ENCODE results near the gene CHI3L2.

CHI3L2 gene, protein sequence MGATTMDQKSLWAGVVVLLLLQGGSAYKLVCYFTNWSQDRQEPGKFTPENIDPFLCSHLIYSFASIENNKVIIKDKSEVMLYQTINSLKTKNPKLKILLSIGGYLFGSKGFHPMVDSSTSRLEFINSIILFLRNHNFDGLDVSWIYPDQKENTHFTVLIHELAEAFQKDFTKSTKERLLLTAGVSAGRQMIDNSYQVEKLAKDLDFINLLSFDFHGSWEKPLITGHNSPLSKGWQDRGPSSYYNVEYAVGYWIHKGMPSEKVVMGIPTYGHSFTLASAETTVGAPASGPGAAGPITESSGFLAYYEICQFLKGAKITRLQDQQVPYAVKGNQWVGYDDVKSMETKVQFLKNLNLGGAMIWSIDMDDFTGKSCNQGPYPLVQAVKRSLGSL

GRCh38 chr1:111227434-111227833 lies at the start of gene CHI3L2:
Gene CHI3L2 (plus strand): TSS chr1:111227713. CDS start chr1:111227730, 17 bp downstream.
- DNase-seq (ENCODE audit: low read depth in 1 of 2, low spot score in 1 of 2), result no peak

DNA sequence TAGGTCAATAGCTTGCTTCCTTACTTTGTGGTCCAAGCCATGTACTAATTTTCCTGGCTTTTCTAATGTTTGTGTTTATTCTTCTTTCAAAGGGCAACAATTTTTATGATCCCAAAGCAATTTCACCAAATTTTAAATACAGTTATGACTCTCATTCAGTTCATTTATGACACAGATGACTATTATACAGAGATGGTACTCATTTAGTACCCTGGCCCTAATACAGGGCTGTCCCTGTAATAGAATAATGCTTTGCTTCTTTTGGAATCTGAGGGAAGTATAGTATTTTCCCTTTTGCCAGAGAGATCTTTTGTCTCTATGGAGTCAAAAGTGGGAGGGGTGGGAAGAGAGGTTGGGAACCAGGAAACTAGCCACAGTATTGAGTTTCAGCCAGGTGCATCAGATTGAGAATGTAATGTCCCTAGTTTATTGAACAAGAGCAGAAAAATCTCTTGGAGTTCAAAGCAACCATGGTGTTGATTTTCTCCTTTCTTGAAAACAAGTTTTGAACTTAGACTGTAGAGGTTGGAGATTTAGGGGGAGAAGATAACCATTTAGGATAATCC lies 47.5 kb upstream of the CHI3L2 start:
- no peak for DNase-seq (ENCODE audit: low read depth in 1 of 2, low spot score in 1 of 2)

- DNase-seq (ENCODE audit: low read depth in 1 of 2, low spot score in 1 of 2), result no peak
Observed at GRCh38 chr1:111182052-111182451, 45.5 kb upstream of the CHI3L2 start.

GRCh38 chr1:111183308-111184069 lies 44.0 kb upstream of the CHI3L2 start:
- DNase-seq (ENCODE audit: low read depth in 1 of 2, low spot score in 1 of 2), result no peak

DNA sequence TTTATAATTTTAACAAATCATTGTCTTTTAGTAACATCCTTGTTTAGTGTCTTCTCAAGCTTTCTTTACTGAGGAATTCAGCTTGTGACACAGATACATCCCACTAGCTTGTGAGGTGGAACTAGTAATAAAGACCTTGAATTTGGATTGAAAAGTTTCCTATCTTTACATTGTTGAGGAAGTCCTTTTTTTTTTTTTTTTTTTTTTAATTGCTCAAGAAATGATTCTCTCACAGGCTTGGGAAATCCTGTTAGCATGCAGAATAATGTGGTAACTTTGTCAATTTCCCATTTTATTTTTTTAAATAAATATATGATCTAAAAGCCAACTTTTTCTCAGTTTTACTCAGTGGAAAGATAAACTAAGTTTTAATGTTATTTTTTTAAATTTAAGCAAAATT lies 42.9 kb upstream of the CHI3L2 start:
- no peak for DNase-seq (ENCODE audit: low read depth in 1 of 2, low spot score in 1 of 2)

DNA sequence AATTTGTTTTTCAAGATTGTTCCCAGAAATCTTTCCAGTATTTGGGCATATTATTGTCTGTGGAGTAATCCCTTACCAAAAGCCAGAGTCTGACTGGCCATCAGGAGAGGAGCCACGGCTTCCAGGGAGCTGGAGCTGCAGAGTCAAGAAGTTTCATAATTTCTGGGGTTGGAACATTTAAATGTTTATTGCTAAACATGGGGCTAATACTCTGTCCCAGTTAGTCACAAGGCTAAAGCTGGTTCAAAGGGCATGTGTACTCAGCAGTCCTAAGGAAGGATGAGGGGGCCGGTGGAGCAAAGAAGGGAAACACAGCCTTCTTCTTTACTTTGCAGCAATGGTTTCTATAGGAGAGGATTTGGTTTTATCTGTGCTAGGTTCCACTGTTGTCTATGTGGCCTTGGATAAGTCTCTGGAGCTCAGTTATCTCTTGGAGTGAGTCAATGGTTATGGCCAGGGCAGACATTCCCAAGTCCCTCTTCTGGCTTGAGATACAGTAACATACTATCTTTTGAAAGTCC lies 36.5 kb upstream of the CHI3L2 start:
- DNase-seq (ENCODE audit: low read depth in 1 of 2, low spot score in 1 of 2), result no peak

DNA sequence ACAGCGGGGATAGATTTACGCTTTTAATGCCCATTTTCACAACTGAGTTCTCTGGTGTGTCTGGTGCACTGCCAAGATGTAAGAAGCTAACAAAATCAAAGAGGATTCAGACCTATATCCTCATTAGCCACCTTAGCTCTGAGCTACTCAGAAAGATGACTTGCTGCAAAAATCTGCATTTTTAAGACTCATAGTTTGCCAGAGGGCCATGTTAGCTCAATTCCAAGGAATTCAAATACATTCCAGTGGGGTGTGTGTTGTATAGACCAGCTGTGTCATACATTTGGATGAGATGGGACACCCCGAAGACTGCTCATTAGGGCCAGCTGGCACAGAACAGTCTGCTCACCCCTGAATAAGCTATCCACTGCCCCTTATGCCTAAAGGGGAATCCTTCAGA lies 36.0 kb upstream of the CHI3L2 start:
- DNase-seq (ENCODE audit: low read depth in 1 of 2, low spot score in 1 of 2), result no peak

- no peak for DNase-seq (ENCODE audit: low read depth in 1 of 2, low spot score in 1 of 2)
Observed at GRCh38 chr1:111192074-111192473, 35.4 kb upstream of the CHI3L2 start.

GRCh38 chr1:111192658-111193519 lies 34.6 kb upstream of the CHI3L2 start:
- no peak for DNase-seq (ENCODE audit: low read depth in 1 of 2, low spot score in 1 of 2)

DNA sequence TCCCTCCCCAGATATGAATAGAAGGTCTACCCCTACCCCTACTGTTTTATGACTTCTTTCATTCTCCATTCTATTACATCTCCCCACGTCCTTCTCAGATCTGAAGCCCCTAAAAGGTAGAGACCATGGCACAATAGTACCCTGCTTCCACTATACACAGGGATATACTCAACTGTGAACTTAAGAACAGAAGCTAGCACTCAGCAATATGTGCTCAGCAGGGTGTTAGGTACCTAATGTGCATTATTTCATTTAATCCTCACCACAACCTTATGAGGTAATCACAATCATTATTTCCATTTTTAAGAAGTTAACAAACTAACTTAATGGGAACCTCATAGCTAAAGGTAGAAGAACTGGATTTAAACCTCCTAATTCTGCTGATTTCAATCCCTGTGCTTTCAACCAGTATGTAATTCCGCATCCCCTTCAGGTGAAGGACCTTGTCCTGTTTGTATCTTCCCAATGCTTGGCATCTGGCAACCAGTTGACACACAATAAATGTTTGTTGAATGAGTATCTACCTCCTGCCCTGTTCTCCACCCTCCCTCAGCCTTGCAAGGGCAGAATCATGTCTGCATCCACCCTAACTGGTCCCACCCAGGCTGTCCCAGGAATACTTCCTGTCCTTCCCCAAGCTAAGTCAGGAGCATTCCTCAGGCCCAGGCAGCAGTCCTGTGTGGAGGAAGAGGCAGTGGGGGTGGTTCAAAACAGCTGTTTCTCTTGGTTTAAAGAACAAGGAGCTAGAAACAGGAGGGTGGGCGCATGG lies 33.6 kb upstream of the CHI3L2 start:
- no peak for DNase-seq (ENCODE audit: low read depth in 1 of 2, low spot score in 1 of 2)

GRCh38 chr1:111195002-111195684 lies 32.4 kb upstream of the CHI3L2 start:
- no peak for DNase-seq (ENCODE audit: low read depth in 1 of 2, low spot score in 1 of 2)

DNA sequence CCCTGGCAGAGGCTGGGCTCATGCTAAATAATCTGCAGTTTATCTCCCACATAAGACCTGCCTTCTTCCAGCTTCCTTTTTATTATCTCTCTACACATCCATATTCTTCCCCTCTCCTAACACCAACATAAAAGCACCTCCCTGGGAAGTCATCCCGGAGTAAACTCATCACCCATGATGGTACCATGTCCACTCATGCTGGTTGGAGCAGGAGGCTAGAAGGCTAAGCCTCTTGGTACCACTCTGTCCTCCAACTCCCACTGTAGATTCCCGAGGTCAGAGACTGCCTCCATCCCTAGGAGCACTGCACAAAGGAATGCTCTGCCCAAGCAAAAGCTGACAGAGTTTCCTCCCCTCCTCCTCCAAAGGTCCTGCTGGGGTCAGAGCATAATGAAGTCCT lies 31.3 kb upstream of the CHI3L2 start:
- no peak for DNase-seq (ENCODE audit: low read depth in 1 of 2, low spot score in 1 of 2)

GRCh38 chr1:111197598-111198284 lies 29.8 kb upstream of the CHI3L2 start:
- peak; percentile 30 to 43 for DNase-seq (ENCODE audit: low read depth in 1 of 2, low spot score in 1 of 2)

GRCh38 chr1:111198836-111199235 lies 28.7 kb upstream of the CHI3L2 start:
- DNase-seq (ENCODE audit: low read depth in 1 of 2, low spot score in 1 of 2), result no peak

- no peak for DNase-seq (ENCODE audit: low read depth in 1 of 2, low spot score in 1 of 2)
Observed at GRCh38 chr1:111199329-111199728, 28.2 kb upstream of the CHI3L2 start.

DNA sequence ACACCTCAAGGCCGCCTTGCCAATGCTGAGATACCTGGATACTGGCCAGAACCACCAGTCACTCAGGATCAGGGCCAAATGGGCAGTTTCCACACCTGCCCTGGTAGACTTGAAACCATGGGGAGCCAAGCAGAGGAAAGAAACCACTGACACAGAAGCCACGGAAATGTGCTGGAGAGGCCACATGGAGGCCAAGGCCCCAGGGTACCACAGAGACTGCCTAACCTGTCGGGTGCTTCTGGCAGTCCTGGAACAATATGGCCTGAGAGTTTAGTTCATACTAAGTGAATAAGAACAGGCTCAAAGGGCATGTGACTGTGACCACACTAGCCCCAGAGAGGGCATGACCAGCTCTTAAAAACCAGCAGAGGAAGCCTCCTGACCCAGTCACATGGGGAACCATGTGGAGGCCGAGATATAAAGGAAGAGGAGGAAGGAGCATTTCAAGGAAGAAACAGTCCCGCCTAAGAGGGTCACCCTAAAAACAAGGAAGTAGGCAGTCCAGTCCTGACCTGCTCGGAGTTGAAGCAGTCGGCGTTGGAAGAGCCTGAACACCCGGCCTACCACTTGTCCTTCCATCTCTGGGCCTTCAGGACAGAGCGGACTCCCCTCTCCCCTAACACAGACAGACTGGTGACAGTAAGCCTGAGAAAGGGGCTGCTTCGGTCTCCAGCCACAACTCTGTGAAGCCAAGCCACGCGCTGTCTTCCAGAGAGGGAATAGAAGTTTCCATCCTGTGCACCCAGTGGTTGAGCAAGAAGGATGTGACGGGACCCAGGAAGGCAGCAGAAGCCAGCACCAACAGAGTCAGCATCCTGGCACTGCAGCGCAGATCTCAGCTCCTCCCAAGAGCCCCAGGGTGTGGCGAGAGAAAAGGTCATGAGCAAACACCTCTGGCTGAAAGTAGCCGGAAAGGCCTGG lies 27.4 kb upstream of the CHI3L2 start, which contains the start of gene DENND2D:
DENND2D (minus strand) TSS at position 766 of the 921 bp plus-strand sequence; CDS start at position 579, 187 bp downstream.
- DNase-seq (ENCODE audit: low read depth in 1 of 2, low spot score in 1 of 2), result peak; percentile 24 to 34

- no peak for DNase-seq (ENCODE audit: low read depth in 1 of 2, low spot score in 1 of 2)
Observed at GRCh38 chr1:111200802-111201161, 26.7 kb upstream of the CHI3L2 start.

Measured in activated T-helper 1 cell treated with anti-CD3 and anti-CD28 coated beads, Interleukin-2, amount 50 U/mL, for 16 hours (primary cell).